GM23338 (cell line): ENCODE measurements around the gene THOC2. TPM values are rescaled to one million over a fixed set of nuclear protein-coding genes. Genes with fewer than 3 reads are reported as not detected.

ENCODE experiments used
- ATAC-seq: fragments of 200-7000 bp; cut with Tn5 transposase; 3 replicates; pipeline ENCODE4 v1.9.1; 2020
- DNase-seq: peaks from one replicate; pipeline ENCODE4 v3.0.0-alpha.2; 2015; ENCODE audit warnings: low spot score
- H2AFZ ChIP-seq: fragments of 200-600 bp; sonication (generic); 2 replicates; pipeline ENCODE4 v1.8.0; 2016; ENCODE audit warnings: antibody characterized with exemption, mild to moderate bottlenecking, moderate library complexity
- H3F3A ChIP-seq: fragments of 200-600 bp; sonication (generic); replicated peaks from 2 replicates; pipeline ENCODE4 v1.8.0; 2017; ENCODE audit warnings: antibody characterized with exemption, mixed run types, low read depth
- H3K27ac ChIP-seq: fragments of 200-600 bp; sonication (generic); 2 replicates; pipeline ENCODE4 v1.6.1; 2016; ENCODE audit warnings: low read depth
- H3K27me3 ChIP-seq: fragments of 200-600 bp; sonication (generic); 2 replicates; pipeline ENCODE4 v1.8.0; 2016; ENCODE audit warnings: mild to moderate bottlenecking, mixed run types, moderate library complexity; ENCODE audit not compliant: insufficient read depth
- H3K36me3 ChIP-seq: fragments of 200-600 bp; sonication (generic); 2 replicates; pipeline ENCODE4 v1.8.0; 2016; ENCODE audit warnings: mild to moderate bottlenecking; ENCODE audit not compliant: insufficient read depth
- H3K4me1 ChIP-seq: fragments of 200-600 bp; sonication (generic); 2 replicates; pipeline ENCODE4 v1.8.0; 2016; ENCODE audit warnings: mild to moderate bottlenecking, moderate library complexity; ENCODE audit not compliant: insufficient read depth
- H3K4me2 ChIP-seq: fragments of 200-600 bp; sonication (generic); 2 replicates; pipeline ENCODE4 v1.7.1; 2017; ENCODE audit warnings: mixed run types
- H3K4me3 ChIP-seq: fragments of 200-600 bp; sonication (generic); 2 replicates; pipeline ENCODE4 v1.6.1; 2016; ENCODE audit warnings: mixed run types
- H3K79me2 ChIP-seq: fragments of 200-600 bp; sonication (generic); replicated peaks from 2 replicates; pipeline ENCODE4 v1.8.0; 2017; ENCODE audit warnings: mild to moderate bottlenecking; ENCODE audit not compliant: insufficient read depth
- H3K9me2 ChIP-seq: fragments of 200-600 bp; sonication (generic); 2 replicates; pipeline ENCODE4 v1.8.0; 2017; ENCODE audit not compliant: insufficient read depth
- H4K20me1 ChIP-seq: fragments of 200-600 bp; sonication (generic); replicated peaks from 2 replicates; pipeline ENCODE4 v1.8.0; 2017; ENCODE audit warnings: mild to moderate bottlenecking; ENCODE audit not compliant: insufficient read depth
- H3K27ac Mint-ChIP-seq: 2 replicates; pipeline ENCODE4 v1.8.0; 2020; ENCODE audit warnings: inconsistent platforms, mild to moderate bottlenecking, moderate library complexity, mixed read lengths
- H3K27me3 Mint-ChIP-seq: 3 replicates; pipeline ENCODE4 v1.8.0; 2022; ENCODE audit warnings: low read depth, mild to moderate bottlenecking, moderate library complexity, mixed read lengths, inconsistent platforms; ENCODE audit not compliant: insufficient read depth, poor library complexity
- H3K36me3 Mint-ChIP-seq: 3 replicates; pipeline ENCODE4 v1.8.0; 2021; ENCODE audit warnings: low read depth, mild to moderate bottlenecking, inconsistent platforms, moderate library complexity, mixed read lengths
- H3K4me1 Mint-ChIP-seq: 3 replicates; pipeline ENCODE4 v1.8.0; 2020; ENCODE audit warnings: mild to moderate bottlenecking, inconsistent platforms, mixed read lengths
- H3K4me3 Mint-ChIP-seq: 3 replicates; pipeline ENCODE4 v1.8.0; 2021; ENCODE audit warnings: moderate library complexity, mild to moderate bottlenecking, inconsistent platforms, mixed read lengths
- H3K9me3 Mint-ChIP-seq: 3 replicates; pipeline ENCODE4 v1.8.0; 2020; ENCODE audit warnings: moderate library complexity, mild to moderate bottlenecking, inconsistent platforms, mixed read lengths
- CTCF ChIP-seq, 2 experiments: fragments of 200-600 bp in 1 of 2; sonication (generic) in 1 of 2; conservative IDR thresholded peaks; 2 replicates each; pipeline versions ENCODE4 v1.5.1 to v1.6.1; 2016 to 2017; ENCODE audit warnings: antibody characterized with exemption in 2 of 2, low read depth in 2 of 2, mild to moderate bottlenecking in 2 of 2, moderate library complexity in 1 of 2
- EZH2 ChIP-seq: fragments of 200-600 bp; sonication (generic); IDR thresholded peaks from one replicate; pipeline ENCODE4 v1.8.0; 2017; ENCODE audit warnings: antibody characterized with exemption, mild to moderate bottlenecking, low read depth; ENCODE audit not compliant: unreplicated experiment
- NANOG ChIP-seq: IDR thresholded peaks from 2 replicates; pipeline ENCODE4 v1.6.1; 2016; ENCODE audit warnings: antibody characterized with exemption, borderline replicate concordance
- ZNF114 ChIP-seq: fragments of 250-450 bp; sonication (Bioruptor Pico); IDR thresholded peaks from 2 replicates; pipeline ENCODE4 v1.5.0; 2020; ENCODE audit warnings: mild to moderate bottlenecking, moderate library complexity
- ZNF331 ChIP-seq: fragments of 250-450 bp; sonication (Bioruptor Pico); IDR thresholded peaks from 2 replicates; pipeline ENCODE4 v1.5.0; 2020; ENCODE audit warnings: low read depth, mild to moderate bottlenecking, moderate library complexity
- ZNF462 ChIP-seq: fragments of 250-450 bp; sonication (Bioruptor Pico); IDR thresholded peaks from 2 replicates; pipeline ENCODE4 v1.5.0; 2020; ENCODE audit warnings: mild to moderate bottlenecking, moderate library complexity
- polyA plus RNA-seq: library from polyadenylated mRNA; unstranded; fragments of >200 nt; fragmentation: Nextera tagmentation; extraction: Ambion mirVana; gene quantifications from 2 replicates; pipeline ENCODE4 v1.2.1, GENCODE V29; 2016
- total RNA-seq: library from RNA; depleted of rRNA; stranded (reverse); fragments of >200 nt; shearing (Covaris generic); gene quantifications from 2 replicates; pipeline ENCODE4 v1.2.3, GENCODE V29; 2014

The THOC2 gene
- total and polyA plus RNA-seq, 2 experiments from 2014 or later = 86.6 to 138 TPM

- no peak for TF ChIP-seq ZNF462 (CRISPR knock-in tag)
- TF ChIP-seq ZNF331 (CRISPR knock-in tag) = no peak
These were observed 40.6 kb upstream of the THOC2 start (continued) for GRCh38 chrX:123773258-123773988.

- no peaks in the 10 kb centered on the region for H3K4me1 Mint-ChIP-seq
- no peaks in the 10 kb centered on the region for H3K9me2 ChIP-seq
- no peak overlapping the region for H3K4me3 Mint-ChIP-seq
- H3K79me2 ChIP-seq = no peaks in the 10 kb centered on the region
- no peak overlapping the region for H3K4me2 ChIP-seq
- H3K9me3 Mint-ChIP-seq = no peaks in the 10 kb centered on the region
- DNase-seq (no peak), ATAC-seq (no peak)
- H3K27me3 Mint-ChIP-seq = no peaks in the 10 kb centered on the region
- H3K27ac ChIP-seq = no peak overlapping the region
- no peaks in the 10 kb centered on the region for H3K27me3 ChIP-seq
- no peak overlapping the region for H2AFZ ChIP-seq
- no peaks in the 10 kb centered on the region for H3K36me3 ChIP-seq
- no peak overlapping the region for H3K27ac Mint-ChIP-seq
- H4K20me1 ChIP-seq = no peaks in the 10 kb centered on the region
- no peaks in the 10 kb centered on the region for H3K4me1 ChIP-seq
- no peak overlapping the region for H3K4me3 ChIP-seq
- no peaks in the 10 kb centered on the region for H3K36me3 Mint-ChIP-seq
- no peaks in the 10 kb centered on the region for H3F3A ChIP-seq
- TF ChIP-seq NANOG = no peak
- TF ChIP-seq ZNF462 (CRISPR knock-in tag) = no peak
- TF ChIP-seq EZH2 = no peak
- TF ChIP-seq CTCF (conservative IDR thresholded peaks at IDR 0.05; ENCODE audit: low read depth in 2 of 2) = no peak
- TF ChIP-seq ZNF114 (CRISPR knock-in tag) = no peak
These were observed 38.7 kb upstream of the THOC2 start for GRCh38 chrX:123771449-123772064.
